Liver (tissue), 9 donors: Measurements from ENCODE around the gene CYP17A1. TPM values are rescaled to one million over a fixed set of nuclear protein-coding genes. Genes with fewer than 3 reads are reported as not detected.
A peak's percentile ranks its signal among the peaks of the same experiment; 100 is the strongest.

Experiments
- DNase-seq: peaks from one replicate; pipeline ENCODE4 v3.0.0-alpha.2; 2017; ENCODE audit warnings: low spot score
- H3K27ac ChIP-seq, 2 donors: one replicate each; pipeline ENCODE4 v1.7.0; 2013; ENCODE audit warnings: inconsistent platforms in 2 of 2, low read length in 2 of 2, control low read depth in 1 of 2, low read depth in 1 of 2, mild to moderate bottlenecking in 1 of 2
- H3K27me3 ChIP-seq, 4 donors: one replicate each; pipeline versions ENCODE4 v1.6.1 to v1.7.0; 2013; ENCODE audit warnings: low read length in 3 of 4, inconsistent platforms in 1 of 4, mild to moderate bottlenecking in 1 of 4, moderate library complexity in 1 of 4; ENCODE audit not compliant: control insufficient read depth in 4 of 4, insufficient read depth in 4 of 4
- H3K36me3 ChIP-seq, 4 donors: one replicate each; pipeline versions ENCODE4 v1.6.1 to v1.7.0; 2013; ENCODE audit warnings: low read length in 3 of 4, mild to moderate bottlenecking in 3 of 4, low read depth in 1 of 4, moderate library complexity in 1 of 4; ENCODE audit not compliant: control insufficient read depth in 4 of 4, insufficient read depth in 3 of 4
- H3K4me1 ChIP-seq, 4 donors: one replicate each; pipeline versions ENCODE4 v1.6.1 to v1.7.0; 2013; ENCODE audit warnings: low read length in 3 of 4, mild to moderate bottlenecking in 3 of 4, moderate library complexity in 1 of 4; ENCODE audit not compliant: control insufficient read depth in 4 of 4, insufficient read depth in 4 of 4
- H3K4me3 ChIP-seq, 3 donors: one replicate each; pipeline versions ENCODE4 v1.6.1 to v1.7.0; 2013; ENCODE audit warnings: low read length in 3 of 3, control low read depth in 1 of 3, low read depth in 1 of 3, mild to moderate bottlenecking in 1 of 3
- H3K9ac ChIP-seq, 2 donors: one replicate each; pipeline ENCODE4 v1.7.0; 2013; ENCODE audit warnings: low read length in 2 of 2, mild to moderate bottlenecking in 2 of 2, moderate library complexity in 2 of 2, control low read depth in 1 of 2, low read depth in 1 of 2
- H3K9me3 ChIP-seq, 4 donors: one replicate each; pipeline versions ENCODE4 v1.6.1 to v1.7.0; 2013; ENCODE audit warnings: low read length in 3 of 4; ENCODE audit not compliant: control insufficient read depth in 4 of 4
- EGR1 ChIP-seq, 2 donors: IDR thresholded peaks; 2 replicates each; pipeline ENCODE4 v1.6.1; 2016 to 2018; ENCODE audit warnings: antibody characterized with exemption in 2 of 2, low read depth in 2 of 2
- FOXA1 ChIP-seq: IDR thresholded peaks from 2 replicates; pipeline ENCODE4 v1.6.1; 2016; ENCODE audit warnings: antibody characterized with exemption
- FOXA2 ChIP-seq: IDR thresholded peaks from 2 replicates; pipeline ENCODE4 v1.6.1; 2016; ENCODE audit warnings: antibody characterized with exemption
- GABPA ChIP-seq, 2 donors: IDR thresholded peaks in 1 of 2; conservative IDR thresholded peaks in 1 of 2; 2 replicates each; pipeline ENCODE4 v1.6.1; 2016; ENCODE audit warnings: antibody characterized with exemption in 2 of 2, mild to moderate bottlenecking in 1 of 2, moderate library complexity in 1 of 2
- HNF4A ChIP-seq, 2 donors: conservative IDR thresholded peaks; 2 replicates each; pipeline ENCODE4 v1.6.1; 2016; ENCODE audit warnings: antibody characterized with exemption in 2 of 2, mild to moderate bottlenecking in 2 of 2
- HNF4G ChIP-seq: IDR thresholded peaks from 2 replicates; pipeline ENCODE4 v1.6.1; 2016; ENCODE audit warnings: antibody characterized with exemption
- JUND ChIP-seq, 2 donors: IDR thresholded peaks; 2 replicates each; pipeline ENCODE4 v1.6.1; 2016; ENCODE audit warnings: antibody characterized with exemption in 2 of 2
- NR2F2 ChIP-seq: IDR thresholded peaks from 2 replicates; pipeline ENCODE4 v1.6.1; 2016; ENCODE audit warnings: antibody characterized with exemption
- RAD21 ChIP-seq, 2 donors: IDR thresholded peaks; 2 replicates each; pipeline ENCODE4 v1.6.1; 2016; ENCODE audit warnings: antibody characterized with exemption in 2 of 2, mild to moderate bottlenecking in 2 of 2
- RXRA ChIP-seq, 2 donors: IDR thresholded peaks; 2 replicates each; pipeline ENCODE4 v1.6.1; 2017 to 2018; ENCODE audit warnings: antibody characterized with exemption in 2 of 2, mild to moderate bottlenecking in 1 of 2
- SP1 ChIP-seq: IDR thresholded peaks from 2 replicates; pipeline ENCODE4 v1.6.1; 2018; ENCODE audit warnings: antibody characterized with exemption, mild to moderate bottlenecking
- YY1 ChIP-seq: IDR thresholded peaks from 2 replicates; pipeline ENCODE4 v1.6.1; 2016; ENCODE audit warnings: antibody characterized with exemption, mild to moderate bottlenecking
- WGBS: extraction: QIAGEN DNeasy Blood & Tissue Kit; methylation state at CpG from one replicate; pipeline ENCODE4 v1.1.7; 2013; 5-methylcytosine and 5-hydroxymethylcytosine counted together
- polyA plus RNA-seq, 2 donors: library from polyadenylated mRNA; stranded (reverse) in 1 of 2; unstranded in 1 of 2; fragments of 200-250 nt in 1 of 2; fragments of >200 nt in 1 of 2; fragmentation: Nextera tagmentation in 1 of 2; extraction: Ambion mirVana in 1 of 2; gene quantifications; one replicate each; pipeline versions ENCODE4 v1.2.1 to v1.2.3, GENCODE V29; 2013 to 2015
- total RNA-seq, 2 donors: library from RNA; depleted of rRNA; stranded (reverse); fragments of >200 nt; gene quantifications; one replicate each; pipeline ENCODE4 v1.2.3, GENCODE V29; 2014
- TF ChIP-seq, protein P1 (sequence below): fragments of 150-350 bp; IDR thresholded peaks from 2 replicates; pipeline ENCODE4 v1.5.1; 2017; ENCODE audit warnings: improper control_type of control experiment, low read depth, low read length; ENCODE audit not compliant: missing input control
- TF ChIP-seq, protein P2 (sequence below): IDR thresholded peaks from 2 replicates; pipeline ENCODE4 v1.6.1; 2016; ENCODE audit warnings: antibody characterized with exemption
- TF ChIP-seq, protein P3 (sequence below): IDR thresholded peaks from 2 replicates; pipeline ENCODE4 v1.6.1; 2016; ENCODE audit warnings: antibody characterized with exemption
- TF ChIP-seq, protein P4 (sequence below): IDR thresholded peaks from 2 replicates; pipeline ENCODE4 v1.6.1; 2016; ENCODE audit warnings: antibody characterized with exemption, mild to moderate bottlenecking
- donor health status: healthy.
- donor health status: healthy.
- donor health status: healthy.
- donor health status: healthy.
- donor health status: healthy.

Gene CYP17A1
- total and polyA plus RNA-seq, 4 donors = 0.16 to 13.1 (median 1.0) TPM; not detected in 1

DNA sequence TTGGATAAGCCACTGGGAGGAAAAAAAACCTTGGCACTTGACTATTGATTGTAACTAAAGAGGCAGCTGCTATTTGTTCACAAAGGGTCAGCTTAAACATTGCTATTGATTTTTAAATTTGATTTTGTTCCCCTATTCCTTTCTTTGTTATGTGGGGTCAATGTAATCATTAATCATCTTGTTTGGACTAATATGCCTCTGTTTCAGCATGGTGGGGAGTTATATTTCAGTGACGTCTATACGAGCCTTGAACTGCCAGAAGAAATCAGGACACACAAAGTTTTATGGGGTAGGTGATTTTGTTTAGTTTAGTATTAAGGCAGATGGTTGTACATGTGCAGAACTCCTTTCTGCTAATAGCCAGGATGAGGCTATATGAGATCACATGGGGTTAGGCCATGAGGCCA is 39.5 kb upstream of the CYP17A1 start:
- H3K4me1 ChIP-seq = peaks cover 3 to 13% (median 8%) of the 10 kb centered on the region in 4 donors
- no peak overlapping the region for H3K9ac ChIP-seq
- H3K27me3 ChIP-seq = no peaks in the 10 kb centered on the region
- DNase-seq = no peak
- no peaks in the 10 kb centered on the region for H3K9me3 ChIP-seq
- WGBS = 38% methylated on average over 2 of the region's 2 CpGs
- TF ChIP-seq FOXA1 (no peak), FOXA2 (no peak), YY1 (peak; percentile 33), JUND (IDR thresholded peaks at IDR 0.05) (peak in 1 of 2 donors; percentile 12), RXRA (IDR thresholded peaks at IDR 0.05) (peak; percentile 60 to 79), SP1 (peak; percentile 68), HNF4A (conservative IDR thresholded peaks at IDR 0.05) (peak; percentile 55 to 71), GABPA (IDR thresholded peaks at IDR 0.05 in 1 of 2, conservative IDR thresholded peaks at IDR 0.05 in 1 of 2) (peak in 1 of 2 donors; percentile 10), RAD21 (IDR thresholded peaks at IDR 0.05) (peak in 1 of 2 donors; percentile 22), HNF4G (peak; percentile 29), NR2F2 (no peak)
- TF ChIP-seq, protein P1, sequence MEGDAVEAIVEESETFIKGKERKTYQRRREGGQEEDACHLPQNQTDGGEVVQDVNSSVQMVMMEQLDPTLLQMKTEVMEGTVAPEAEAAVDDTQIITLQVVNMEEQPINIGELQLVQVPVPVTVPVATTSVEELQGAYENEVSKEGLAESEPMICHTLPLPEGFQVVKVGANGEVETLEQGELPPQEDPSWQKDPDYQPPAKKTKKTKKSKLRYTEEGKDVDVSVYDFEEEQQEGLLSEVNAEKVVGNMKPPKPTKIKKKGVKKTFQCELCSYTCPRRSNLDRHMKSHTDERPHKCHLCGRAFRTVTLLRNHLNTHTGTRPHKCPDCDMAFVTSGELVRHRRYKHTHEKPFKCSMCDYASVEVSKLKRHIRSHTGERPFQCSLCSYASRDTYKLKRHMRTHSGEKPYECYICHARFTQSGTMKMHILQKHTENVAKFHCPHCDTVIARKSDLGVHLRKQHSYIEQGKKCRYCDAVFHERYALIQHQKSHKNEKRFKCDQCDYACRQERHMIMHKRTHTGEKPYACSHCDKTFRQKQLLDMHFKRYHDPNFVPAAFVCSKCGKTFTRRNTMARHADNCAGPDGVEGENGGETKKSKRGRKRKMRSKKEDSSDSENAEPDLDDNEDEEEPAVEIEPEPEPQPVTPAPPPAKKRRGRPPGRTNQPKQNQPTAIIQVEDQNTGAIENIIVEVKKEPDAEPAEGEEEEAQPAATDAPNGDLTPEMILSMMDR = no peak
- TF ChIP-seq, protein P2, sequence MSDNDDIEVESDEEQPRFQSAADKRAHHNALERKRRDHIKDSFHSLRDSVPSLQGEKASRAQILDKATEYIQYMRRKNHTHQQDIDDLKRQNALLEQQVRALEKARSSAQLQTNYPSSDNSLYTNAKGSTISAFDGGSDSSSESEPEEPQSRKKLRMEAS = peak; percentile 11
- H3K27ac ChIP-seq = no peak overlapping the region
- H3K4me3 ChIP-seq = no peak overlapping the region
- H3K36me3 ChIP-seq = peaks cover 0 to 4% (median 0%) of the 10 kb centered on the region in 4 donors

DNA sequence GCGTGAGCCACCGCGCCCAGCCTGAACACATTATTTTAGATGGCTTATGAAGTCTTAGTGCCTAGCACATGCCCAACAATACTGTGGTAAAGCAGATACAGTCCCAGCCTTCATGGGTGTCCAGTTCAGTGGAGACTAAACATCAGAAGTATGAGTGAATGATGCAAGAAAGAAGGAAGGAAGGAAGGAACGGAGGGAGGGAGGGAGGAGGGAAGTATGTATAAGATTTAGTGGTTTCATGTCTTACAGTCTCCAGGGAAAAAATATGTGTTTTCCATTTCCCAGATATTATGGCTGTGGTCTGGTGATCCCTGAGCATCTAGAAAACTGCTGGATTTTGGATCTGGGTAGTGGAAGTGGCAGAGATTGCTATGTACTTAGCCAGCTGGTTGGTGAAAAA is 35.0 kb upstream of the CYP17A1 start:
- 91% methylated on average over 4 of the region's 4 CpGs for WGBS
- Histone ChIP-seq H3K4me3 (no peak overlapping the region), H3K9ac (no peak overlapping the region), H3K4me1 (peaks cover 3 to 31% (median 16%) of the 10 kb centered on the region in 4 donors), H3K9me3 (no peaks in the 10 kb centered on the region), H3K27ac (no peak overlapping the region), H3K27me3 (no peaks in the 10 kb centered on the region), H3K36me3 (no peaks in the 10 kb centered on the region)
- no peak for DNase-seq
- TF ChIP-seq SP1 = no peak
- TF ChIP-seq NR2F2 = no peak
- TF ChIP-seq, protein P2 = no peak
- TF ChIP-seq HNF4G = no peak
- no peak for TF ChIP-seq GABPA (IDR thresholded peaks at IDR 0.05 in 1 of 2, conservative IDR thresholded peaks at IDR 0.05 in 1 of 2)
- no peak for TF ChIP-seq EGR1 (IDR thresholded peaks at IDR 0.05; ENCODE audit: low read depth in 2 of 2)
- TF ChIP-seq RAD21 (IDR thresholded peaks at IDR 0.05) = no peak
- TF ChIP-seq, protein P3, sequence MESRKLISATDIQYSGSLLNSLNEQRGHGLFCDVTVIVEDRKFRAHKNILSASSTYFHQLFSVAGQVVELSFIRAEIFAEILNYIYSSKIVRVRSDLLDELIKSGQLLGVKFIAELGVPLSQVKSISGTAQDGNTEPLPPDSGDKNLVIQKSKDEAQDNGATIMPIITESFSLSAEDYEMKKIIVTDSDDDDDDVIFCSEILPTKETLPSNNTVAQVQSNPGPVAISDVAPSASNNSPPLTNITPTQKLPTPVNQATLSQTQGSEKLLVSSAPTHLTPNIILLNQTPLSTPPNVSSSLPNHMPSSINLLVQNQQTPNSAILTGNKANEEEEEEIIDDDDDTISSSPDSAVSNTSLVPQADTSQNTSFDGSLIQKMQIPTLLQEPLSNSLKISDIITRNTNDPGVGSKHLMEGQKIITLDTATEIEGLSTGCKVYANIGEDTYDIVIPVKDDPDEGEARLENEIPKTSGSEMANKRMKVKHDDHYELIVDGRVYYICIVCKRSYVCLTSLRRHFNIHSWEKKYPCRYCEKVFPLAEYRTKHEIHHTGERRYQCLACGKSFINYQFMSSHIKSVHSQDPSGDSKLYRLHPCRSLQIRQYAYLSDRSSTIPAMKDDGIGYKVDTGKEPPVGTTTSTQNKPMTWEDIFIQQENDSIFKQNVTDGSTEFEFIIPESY = no peak
- TF ChIP-seq, protein P4, sequence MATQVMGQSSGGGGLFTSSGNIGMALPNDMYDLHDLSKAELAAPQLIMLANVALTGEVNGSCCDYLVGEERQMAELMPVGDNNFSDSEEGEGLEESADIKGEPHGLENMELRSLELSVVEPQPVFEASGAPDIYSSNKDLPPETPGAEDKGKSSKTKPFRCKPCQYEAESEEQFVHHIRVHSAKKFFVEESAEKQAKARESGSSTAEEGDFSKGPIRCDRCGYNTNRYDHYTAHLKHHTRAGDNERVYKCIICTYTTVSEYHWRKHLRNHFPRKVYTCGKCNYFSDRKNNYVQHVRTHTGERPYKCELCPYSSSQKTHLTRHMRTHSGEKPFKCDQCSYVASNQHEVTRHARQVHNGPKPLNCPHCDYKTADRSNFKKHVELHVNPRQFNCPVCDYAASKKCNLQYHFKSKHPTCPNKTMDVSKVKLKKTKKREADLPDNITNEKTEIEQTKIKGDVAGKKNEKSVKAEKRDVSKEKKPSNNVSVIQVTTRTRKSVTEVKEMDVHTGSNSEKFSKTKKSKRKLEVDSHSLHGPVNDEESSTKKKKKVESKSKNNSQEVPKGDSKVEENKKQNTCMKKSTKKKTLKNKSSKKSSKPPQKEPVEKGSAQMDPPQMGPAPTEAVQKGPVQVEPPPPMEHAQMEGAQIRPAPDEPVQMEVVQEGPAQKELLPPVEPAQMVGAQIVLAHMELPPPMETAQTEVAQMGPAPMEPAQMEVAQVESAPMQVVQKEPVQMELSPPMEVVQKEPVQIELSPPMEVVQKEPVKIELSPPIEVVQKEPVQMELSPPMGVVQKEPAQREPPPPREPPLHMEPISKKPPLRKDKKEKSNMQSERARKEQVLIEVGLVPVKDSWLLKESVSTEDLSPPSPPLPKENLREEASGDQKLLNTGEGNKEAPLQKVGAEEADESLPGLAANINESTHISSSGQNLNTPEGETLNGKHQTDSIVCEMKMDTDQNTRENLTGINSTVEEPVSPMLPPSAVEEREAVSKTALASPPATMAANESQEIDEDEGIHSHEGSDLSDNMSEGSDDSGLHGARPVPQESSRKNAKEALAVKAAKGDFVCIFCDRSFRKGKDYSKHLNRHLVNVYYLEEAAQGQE = no peak
